Hypothalamus (tissue), 51 donors: ENCODE measurements around the gene SBK2.
"Not testable (repeated sequence)": the region's sequence is repeated elsewhere in the genome, so short reads cannot be mapped to it uniquely, and the experiment has no call there.

Source experiments
- DNase-seq, 51 donors: peaks; one replicate each; lab custom pipeline; 2025; lab: John Stamatoyannopoulos, UW

SBK2 gene

DNA sequence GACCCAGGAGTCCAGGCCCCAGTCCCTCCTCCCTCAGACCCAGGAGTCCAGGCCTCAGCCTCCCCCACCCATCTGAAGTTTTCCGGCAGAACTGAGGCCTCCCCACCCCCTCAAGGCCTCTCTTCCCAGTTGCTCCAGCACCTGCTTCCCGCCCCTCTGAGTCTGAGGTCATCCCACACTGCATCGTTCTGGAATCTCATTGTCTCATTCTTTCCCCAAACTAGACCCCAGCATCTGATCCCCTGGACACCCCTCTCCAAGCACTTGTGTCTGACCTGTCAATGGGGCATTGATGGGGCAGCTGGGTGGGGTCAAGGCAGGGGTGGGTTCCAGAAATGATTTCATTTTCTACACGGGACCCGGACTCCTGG is 793 bp upstream of the SBK2 start:
- DNase-seq: no peak

- DNase-seq: no peak
Measured at GRCh38 chr19:55536366-55536765, 567 bp downstream of the SBK2 start.

DNA sequence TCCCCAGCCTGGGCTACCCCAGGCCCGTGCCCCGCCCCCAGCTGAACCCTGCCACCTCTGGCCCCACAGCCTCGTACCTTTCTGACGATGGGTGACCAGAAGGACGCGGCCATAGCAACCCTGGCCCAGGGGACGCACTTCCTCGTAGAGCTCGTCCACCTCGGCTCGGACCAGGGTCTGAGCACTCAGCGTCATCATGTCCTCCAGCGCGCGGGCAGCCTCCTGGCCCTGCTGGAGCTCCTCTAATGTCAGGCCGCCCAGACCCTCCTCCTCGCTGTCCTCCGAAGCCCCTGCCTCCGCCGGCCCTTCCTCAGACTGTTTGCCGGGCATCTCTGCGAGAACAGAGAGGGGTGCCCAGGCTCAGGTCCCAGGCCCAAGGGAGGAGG is 975 bp downstream of the SBK2 start:
- no peak for DNase-seq

DNA sequence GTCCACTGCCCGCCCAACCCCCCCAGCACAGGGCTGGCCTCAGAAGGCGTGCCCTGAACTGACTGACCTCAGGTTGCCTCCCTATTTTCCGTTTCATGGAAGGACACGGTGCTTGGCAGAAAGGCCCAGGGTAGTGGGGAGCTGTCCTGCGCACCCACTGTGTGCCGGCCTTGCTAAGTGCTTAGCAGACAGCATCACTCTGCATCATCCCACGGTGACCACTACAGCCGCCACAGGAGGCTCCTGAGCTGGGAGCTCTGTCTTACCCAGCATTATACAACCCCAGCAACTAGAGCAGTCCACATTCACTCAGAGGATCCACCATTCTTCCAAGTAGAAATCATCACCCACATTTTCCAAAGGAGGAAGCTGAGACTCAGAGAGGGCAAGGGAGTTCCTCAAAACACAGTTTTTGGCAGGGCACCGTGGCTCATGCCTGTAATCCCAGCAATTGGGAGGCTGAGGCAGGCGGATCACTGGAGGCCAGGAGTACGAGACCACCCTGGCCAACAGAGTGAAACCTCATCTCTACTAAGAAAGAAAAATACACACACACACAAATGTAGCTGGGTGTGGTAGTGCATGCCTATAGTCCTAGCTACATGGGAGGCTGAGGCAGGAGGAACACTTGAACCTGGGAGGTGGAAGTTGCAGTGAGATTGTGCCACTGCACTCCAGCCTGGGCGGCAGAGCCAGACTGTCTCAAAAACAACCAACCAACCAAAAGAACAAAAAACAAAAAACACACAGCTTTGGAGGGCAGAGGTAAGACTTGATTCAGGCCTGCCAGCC is 1.6 kb downstream of the SBK2 start:
- no peak for DNase-seq

GRCh38 chr19:55534280-55534679 is 2.7 kb downstream of the SBK2 start:
- not testable (repeated sequence) for DNase-seq

- no peak for DNase-seq
Measured at GRCh38 chr19:55530996-55531395, 5.9 kb downstream of the SBK2 start.

DNA sequence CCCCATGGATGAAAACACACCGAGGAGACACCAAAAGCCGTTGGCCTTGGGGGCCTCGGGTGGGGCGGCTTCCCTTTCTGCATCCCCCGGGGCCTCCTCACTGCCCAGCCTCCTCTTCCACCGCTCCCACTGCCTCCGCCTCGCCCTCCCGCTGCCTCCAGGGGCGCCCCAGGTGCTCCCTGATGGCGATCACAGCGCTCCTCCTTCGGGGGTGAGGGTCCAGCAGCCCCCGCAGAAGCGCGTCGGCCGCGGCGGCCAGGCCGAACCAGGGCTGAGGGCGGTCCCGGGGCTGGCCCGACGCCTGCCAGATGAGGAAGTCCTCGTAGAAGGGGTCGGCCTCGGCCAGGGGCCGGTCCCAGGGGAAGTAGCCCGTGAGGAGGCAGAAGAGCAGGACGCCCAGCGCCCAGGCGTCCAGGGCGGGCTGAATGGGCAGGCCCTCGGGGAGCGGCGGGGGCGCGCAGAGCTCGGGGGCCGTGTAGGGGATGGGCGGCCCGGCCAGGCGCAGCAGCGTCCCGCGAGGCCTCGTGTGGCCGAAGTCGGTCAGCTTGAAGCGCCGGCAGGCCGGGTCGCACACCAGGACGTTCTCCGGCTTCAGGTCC is 7.2 kb downstream of the SBK2 start:
- DNase-seq: no peak

DNA sequence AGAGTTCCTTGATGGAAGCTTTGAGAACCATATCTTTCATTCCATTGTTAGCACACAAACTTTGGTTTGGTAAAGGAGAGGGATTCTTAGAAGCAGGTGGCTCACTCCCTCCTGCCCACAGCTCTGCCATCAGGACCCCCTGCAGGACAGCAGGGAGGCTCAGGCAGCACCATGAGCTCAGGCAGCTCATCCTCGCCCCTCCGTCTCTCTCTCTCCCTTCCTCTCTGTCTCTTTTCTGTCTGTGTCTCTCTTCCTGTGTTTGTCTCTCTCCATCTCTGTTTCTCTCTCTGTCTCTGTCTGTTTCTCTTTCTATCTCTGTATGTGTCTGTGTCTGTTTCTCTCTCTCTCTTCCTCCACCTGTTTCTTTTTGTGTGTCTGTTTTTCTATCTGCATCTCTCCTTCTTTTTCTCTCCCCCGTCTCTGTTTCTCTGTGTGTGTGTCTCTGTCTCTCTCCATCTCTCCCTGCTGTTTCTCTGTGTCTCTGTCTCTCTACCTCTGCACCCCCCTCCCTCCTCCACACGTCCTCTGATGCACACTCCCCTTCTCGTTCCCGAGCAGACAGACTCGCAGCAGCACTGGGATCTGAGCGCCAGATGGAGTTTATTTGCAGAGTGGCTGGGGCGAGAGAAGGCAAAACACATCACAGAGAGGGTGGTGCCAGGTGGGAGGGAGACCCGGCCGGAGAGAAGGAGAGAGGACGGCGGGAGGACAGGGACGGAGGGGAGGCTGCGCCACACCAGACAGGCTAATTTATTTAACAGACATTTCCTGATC is 8.7 kb downstream of the SBK2 start:
- DNase-seq: peak in 1 of 51 donors; percentile 4

GRCh38 chr19:55527197-55528029 is 9.5 kb downstream of the SBK2 start:
- no peak for DNase-seq

DNA sequence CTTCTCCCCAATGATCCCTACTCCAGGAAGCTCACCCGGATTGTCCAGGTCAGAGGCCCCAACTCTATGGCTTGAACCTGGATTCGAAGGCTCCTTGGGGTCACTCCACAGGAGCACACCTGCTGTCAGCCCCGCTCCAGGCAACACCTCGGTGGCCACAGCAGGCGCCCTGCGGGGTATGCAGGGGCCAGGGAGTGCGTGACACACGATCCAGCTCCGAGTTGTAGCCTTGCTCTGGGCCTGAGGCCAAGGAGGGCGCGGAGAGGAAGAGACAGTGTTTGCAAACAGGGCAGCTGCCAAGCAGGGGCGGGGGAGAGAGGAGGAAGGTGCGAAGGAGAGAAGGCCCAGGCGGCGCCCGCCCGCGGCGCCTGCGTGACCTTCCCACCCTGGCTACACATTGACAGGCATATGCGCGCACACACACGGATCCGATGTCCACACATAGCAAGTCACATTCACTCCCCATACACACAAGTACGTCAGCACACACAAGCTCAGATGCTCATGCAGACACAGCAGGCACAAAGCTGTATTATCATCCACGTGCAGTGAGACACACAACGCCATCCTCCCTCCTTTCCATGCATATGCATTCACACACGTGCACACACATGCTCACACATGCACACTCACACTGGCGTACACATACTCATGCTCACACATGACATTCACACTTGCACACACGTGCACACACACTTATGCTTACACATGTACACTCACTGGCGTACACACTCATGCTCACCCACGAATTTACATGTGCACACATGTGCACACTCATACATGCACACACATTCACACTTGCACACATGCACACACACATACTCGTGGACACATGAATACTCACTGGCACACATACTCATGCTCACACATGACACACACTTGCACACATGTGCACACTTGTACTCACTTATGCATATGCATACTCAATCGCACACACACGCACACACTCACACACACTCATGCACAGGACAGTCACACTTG is 10.4 kb downstream of the SBK2 start:
- peak in 4 of 51 donors; percentile 2 to 16 (median 12) for DNase-seq

GRCh38 chr19:55525289-55526101 is 11.4 kb downstream of the SBK2 start:
- no peak for DNase-seq

DNA sequence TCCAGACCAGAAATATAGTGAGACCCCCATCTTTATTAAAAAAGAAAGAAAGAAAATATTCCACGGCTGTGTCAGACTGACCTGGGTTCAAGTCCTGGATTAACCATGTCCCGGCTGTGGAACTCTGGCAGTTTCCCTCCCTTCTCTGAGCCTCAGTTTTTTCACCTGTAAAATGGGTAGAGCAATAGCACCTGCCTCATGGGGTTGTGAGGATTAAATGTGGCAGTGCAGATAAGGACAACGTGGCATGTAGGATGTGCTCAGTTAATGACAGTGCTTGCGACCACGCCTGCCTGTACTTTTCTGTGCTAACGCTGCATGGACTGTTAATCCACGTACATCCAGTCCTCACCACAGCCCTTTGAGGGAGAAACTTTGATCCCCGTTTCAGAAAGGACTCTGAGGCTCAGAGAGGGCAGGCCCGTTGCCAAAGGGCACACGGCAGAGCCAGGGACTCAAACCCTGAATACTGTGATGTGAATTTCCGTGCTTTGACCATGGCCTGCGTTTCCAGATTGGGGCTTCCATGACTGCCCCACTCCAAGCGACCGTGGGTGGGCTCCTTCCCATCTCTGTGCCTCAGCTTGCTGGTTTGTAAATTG is 16.1 kb downstream of the SBK2 start:
- no peak for DNase-seq

DNA sequence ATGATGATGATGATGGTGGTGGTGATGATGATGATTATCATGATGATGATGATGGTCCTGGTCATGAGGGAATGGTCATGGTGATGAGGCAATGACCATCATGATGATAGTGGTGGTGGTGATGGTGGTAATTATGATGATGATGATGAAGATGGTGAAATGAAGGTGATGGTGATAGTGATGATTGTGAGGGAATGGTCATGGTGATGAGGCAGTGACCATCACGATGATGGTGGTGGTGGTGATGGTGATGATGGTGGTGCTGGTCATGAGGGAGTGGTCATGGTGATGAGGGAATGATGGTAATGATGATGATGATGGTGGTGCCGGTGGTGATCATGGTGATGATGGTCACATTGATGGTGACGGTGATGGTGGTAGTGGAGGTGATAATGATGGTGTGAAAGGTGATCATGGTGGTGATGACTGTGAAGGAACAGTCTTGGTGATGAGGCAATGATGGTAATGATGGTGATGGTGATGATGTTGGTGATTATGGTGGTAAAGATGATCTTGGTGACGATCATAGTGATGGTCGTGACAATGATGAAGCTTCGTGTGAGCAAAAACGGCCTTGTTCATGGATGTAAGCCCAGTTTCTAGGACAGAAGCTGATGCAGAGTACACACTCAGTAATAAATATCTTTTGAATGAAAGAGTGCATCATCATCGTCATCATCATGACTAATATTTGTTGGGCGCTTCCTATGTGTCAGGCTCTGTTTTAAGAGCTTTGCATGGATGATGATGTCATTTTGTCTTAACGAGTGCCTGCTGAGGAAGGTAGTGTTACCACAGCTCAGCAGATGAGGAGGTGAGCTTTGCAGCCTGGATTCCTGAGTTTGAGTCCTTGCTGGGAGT is 17.3 kb downstream of the SBK2 start:
- DNase-seq: no peak

GRCh38 chr19:55516878-55517620 is 19.9 kb downstream of the SBK2 start:
- DNase-seq: peak; percentile 20 to 97 (median 89)

DNA sequence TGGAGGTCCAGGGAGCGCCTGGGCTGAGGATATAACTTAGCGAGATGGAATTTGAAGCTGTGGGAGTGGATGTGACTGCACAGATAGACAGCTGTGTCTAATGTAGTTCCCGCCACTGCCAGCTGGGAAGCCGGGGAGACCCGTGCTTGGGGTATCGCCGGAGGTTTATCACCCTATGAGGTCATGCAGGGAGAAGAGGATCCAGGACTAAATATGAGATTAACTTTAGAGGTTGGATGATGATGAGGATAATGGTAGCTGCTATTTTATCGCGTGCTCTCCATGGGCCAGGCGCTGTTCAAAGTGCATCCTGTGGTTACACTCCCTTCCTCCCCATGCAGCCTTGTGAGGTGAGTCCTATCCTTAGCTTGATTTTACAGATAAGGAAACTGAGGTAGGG is 28.8 kb downstream of the SBK2 start:
- no peak for DNase-seq

DNA sequence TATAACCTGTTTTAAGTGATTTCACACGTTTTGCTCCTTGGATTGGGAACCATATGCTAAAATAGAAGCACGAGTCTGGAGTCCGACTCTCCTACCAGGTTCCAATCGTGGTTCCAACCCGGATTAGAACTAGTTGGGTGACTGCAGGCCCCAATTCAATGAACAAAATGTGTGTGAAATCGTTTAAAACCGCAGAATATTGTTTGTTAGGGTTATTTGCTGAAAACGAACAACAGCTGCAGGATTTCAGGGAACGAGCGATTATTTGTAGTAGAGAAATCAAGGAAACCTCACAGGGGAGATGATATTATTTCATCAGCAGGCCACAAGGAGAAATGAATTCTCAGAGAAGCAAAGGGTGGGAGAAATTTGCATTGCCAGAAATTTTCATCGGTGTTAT is 32.0 kb downstream of the SBK2 start:
- DNase-seq: no peak

DNA sequence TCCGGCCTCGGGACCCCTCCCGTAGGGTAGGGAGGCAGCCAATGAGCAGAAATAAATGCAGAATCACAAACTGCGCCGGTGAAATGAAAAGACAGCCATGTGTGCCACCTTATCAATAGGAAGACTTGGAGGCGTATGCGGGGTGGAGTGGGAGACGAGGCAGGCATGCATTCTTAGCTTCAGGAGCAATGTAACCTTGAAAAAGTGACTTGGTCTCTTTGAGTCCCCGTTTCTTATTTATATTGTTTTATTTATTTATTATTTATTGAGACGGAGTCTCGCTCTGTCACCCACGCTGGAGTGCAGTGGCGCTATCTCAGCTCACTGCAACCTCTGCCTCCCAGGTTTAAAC is 32.7 kb downstream of the SBK2 start:
- no peak for DNase-seq
